ENCODE results near the gene ABLIM2.

GRCh38 chr4:8044699-8045098, 113.9 kb downstream of the ABLIM2 start:
- TF ChIP-seq REST (IDR thresholded peaks at IDR 0.05) = no peak
- no peak for TF ChIP-seq CBX2 (IDR thresholded peaks at IDR 0.05; ENCODE audit: borderline replicate concordance, low read depth)
- TF ChIP-seq CTCF (IDR thresholded peaks at IDR 0.05) = no peak
- TF ChIP-seq EP300 (IDR thresholded peaks at IDR 0.05) = no peak
- TF ChIP-seq CHD4 (IDR thresholded peaks at IDR 0.05; ENCODE audit: borderline replicate concordance) = no peak
- TF ChIP-seq USF2 (IDR thresholded peaks at IDR 0.05) = no peak
